C4-2B (cell line): Measurements from ENCODE around the gene DDX24.

ENCODE experiments used
- CTCF ChIP-seq: fragments of 450-650 bp; conservative IDR thresholded peaks from 2 replicates; pipeline ENCODE4 v1.5.1; 2017; ENCODE audit warnings: mild to moderate bottlenecking
- ZFX ChIP-seq: fragments of 450-650 bp; IDR thresholded peaks from 2 replicates; pipeline ENCODE4 v1.6.1; 2017

GRCh38 chr14:94045563-94046345 lies 35.2 kb downstream of the DDX24 start:
- TF ChIP-seq CTCF (no peak), ZFX (no peak)
